Cardiac fibroblast (primary cell): ENCODE measurements around the gene NHERF1.

Experiments
- DNase-seq, 2 donors: peaks; one replicate each; pipeline versions ENCODE4 v3.0.0 to v3.0.0-alpha.2; 2010; ENCODE audit warnings: low read depth in 2 of 2
- H3K4me3 ChIP-seq, 2 donors: replicated peaks in 1 of 2; 1 replicate in 1 of 2; 2 replicates in 1 of 2; pipeline ENCODE4 v1.5.1; 2011; ENCODE audit warnings: low read depth in 2 of 2, low read length in 2 of 2, mild to moderate bottlenecking in 2 of 2, moderate library complexity in 1 of 2
- TF ChIP-seq, protein P1 (sequence below): IDR thresholded peaks from one replicate; pipeline ENCODE4 v1.5.1; 2011; ENCODE audit warnings: low read depth, mild to moderate bottlenecking, low read length, inconsistent platforms

Gene NHERF1

DNA sequence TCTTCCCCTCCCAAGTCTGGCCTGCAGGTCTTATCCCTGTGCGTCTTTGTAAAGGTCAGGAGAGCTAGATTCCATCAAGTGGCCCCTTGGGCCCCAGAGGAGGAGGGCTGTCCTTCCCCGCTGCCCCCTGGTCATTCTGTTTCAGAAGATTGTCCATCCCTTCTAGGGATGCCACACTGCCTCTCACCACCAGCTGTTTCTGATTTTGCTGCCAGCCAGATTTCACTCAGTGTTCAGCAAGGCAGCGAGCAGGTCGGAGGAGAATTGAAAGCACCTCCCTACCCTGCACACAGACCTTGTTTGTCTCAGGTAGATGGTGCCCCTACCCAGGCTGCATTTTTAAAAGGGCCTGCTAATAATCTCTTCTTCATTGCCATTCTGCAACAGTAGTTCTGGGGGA is 49.4 kb downstream of the NHERF1 start:
- TF ChIP-seq, protein P1, sequence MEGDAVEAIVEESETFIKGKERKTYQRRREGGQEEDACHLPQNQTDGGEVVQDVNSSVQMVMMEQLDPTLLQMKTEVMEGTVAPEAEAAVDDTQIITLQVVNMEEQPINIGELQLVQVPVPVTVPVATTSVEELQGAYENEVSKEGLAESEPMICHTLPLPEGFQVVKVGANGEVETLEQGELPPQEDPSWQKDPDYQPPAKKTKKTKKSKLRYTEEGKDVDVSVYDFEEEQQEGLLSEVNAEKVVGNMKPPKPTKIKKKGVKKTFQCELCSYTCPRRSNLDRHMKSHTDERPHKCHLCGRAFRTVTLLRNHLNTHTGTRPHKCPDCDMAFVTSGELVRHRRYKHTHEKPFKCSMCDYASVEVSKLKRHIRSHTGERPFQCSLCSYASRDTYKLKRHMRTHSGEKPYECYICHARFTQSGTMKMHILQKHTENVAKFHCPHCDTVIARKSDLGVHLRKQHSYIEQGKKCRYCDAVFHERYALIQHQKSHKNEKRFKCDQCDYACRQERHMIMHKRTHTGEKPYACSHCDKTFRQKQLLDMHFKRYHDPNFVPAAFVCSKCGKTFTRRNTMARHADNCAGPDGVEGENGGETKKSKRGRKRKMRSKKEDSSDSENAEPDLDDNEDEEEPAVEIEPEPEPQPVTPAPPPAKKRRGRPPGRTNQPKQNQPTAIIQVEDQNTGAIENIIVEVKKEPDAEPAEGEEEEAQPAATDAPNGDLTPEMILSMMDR = no peak
- H3K4me3 ChIP-seq = no peak overlapping the region
- no peak for DNase-seq

DNA sequence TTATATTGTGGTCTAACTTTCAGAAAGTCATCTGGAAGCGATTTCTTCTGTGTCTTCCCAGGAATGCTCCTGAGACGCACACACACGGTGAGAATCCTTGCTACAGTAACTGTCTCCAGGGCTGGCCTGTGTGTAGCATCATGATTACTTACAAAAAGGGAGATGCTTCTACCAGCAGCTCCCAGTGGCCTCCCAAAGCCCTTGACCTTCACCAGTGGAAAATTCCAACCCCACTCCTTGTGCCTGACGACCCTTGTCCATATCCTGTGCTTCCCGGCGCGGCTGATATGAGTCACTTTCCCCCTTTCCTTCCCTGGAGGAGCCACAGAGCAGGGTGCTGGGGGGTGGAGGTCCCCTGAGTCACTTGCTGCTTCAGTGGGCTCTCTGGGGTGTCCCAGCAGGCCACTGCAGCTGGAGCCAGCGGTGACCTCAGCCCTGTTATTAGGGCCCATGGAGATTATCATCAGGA is 49.8 kb downstream of the NHERF1 start:
- no peak overlapping the region for H3K4me3 ChIP-seq
- no peak for DNase-seq
- TF ChIP-seq, protein P1 = no peak

DNA sequence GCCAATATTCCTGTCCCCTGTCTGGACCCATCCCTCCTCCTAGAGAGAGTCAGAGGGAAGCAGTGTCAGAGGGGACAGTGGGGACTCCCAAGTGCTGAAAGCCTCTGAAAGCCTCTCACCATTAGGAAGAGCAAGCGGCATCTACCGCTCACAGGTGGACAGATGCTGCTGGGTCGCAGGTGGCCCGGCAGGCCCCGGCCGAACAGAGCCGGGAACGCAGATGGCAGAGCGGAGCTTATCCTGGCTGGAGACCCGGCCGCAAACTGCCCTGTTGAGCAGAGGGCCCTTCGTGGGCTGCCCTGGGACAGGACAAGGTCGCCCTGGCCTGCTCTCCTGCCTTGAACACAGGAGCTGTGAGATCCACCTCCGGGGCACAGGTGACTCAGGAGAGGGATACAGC is 50.7 kb downstream of the NHERF1 start:
- no peak overlapping the region for H3K4me3 ChIP-seq
- no peak for DNase-seq
- TF ChIP-seq, protein P1 = no peak

DNA sequence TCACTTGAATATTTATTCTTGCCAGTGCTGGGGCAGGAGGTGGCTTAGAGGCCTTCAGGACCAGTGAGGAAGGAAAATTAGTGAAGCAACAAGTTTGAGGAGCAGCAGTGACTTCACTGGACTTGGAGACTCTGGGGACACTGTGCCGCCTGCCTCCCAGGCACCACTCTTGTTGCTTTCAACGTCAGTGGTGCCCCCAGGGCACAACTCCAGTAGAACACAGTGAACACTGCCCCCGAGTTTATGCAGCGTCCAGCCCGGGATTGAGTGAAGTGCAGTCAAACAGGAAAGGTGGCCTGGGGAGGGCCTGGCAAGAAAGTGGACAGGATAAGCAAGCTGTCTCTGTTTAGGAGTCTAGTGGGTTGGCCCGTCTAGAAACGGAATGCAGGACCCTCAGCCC is 52.1 kb downstream of the NHERF1 start:
- TF ChIP-seq, protein P1 = no peak
- H3K4me3 ChIP-seq = no peak overlapping the region
- no peak for DNase-seq

DNA sequence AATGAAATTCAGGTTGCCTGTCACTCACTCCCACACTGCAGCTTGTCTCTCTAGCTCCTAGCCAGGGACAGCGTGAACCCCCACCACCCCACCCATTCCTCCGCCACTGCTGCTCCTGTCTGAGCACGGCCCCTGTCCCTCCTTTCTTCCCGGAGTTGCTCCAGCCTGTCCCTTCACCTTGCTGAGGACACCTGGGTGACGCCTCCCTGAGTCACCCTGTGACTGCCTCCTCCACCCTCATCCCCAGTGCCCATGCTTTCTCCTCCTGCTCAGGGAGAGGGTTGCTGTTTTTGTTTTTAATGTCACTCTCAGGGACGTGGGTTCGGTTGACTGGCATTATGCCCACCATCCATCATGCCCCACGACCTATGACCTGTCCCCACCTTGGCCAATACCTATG is 53.5 kb downstream of the NHERF1 start:
- TF ChIP-seq, protein P1 = no peak
- no peak overlapping the region for H3K4me3 ChIP-seq
- no peak for DNase-seq

DNA sequence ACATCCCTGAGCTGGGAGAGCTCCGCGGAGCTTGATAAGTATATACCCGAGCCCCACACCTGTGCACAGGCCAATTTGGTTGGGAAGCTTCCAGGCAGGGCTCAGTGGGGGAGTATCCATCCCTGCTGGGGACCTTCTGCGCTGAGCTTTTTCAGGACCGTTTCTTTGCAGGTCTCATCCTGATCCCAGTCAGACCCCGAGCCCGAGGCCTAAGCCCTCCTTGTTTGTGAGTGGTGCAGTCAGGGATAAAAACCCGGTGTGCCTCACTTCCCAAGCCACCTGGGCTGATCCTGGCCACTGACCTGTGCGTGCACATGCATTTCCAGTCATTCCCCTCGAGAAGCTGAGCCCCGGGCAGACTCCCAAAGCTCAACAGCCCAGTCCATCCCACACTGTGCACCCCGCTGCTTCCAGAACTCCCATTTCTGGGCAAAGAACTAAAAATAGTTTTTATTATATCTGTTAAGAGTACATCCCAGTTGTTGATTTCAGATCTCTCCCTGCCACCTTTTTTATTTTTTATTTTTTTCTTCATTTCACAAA is 55.0 kb downstream of the NHERF1 start:
- TF ChIP-seq, protein P1 = no peak
- H3K4me3 ChIP-seq = no peak overlapping the region
- no peak for DNase-seq

DNA sequence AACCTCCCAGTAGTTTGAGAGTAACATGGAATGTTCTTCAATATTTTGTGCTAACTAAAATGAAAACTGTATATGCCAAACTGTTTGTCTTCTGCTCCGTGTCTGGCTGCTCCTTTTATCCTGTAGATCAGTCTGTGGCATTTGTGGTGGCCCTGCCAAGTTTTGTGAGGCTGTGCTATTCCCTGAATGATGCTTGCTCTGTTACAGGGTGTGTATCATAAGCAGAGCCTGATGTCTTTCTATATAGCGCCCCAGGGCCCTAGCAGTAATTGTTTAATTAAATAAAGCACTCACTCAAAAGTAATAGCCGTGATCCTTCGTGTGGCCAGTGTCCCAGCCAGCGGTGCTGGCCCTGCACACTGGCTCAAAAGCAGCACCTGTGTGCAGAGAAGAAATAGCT is 55.5 kb downstream of the NHERF1 start:
- TF ChIP-seq, protein P1 = no peak
- H3K4me3 ChIP-seq = no peak overlapping the region
- DNase-seq = no peak
